Peyer's patch (tissue), 4 donors: Measurements from ENCODE around the gene CHST11. TPM values are rescaled to one million over a fixed set of nuclear protein-coding genes. Genes with fewer than 3 reads are reported as not detected.

Experiments
- DNase-seq, 3 donors: peaks; one replicate each; pipeline ENCODE4 v3.0.0-alpha.2; 2017 to 2019
- H3K27ac ChIP-seq, 4 donors: fragments of 200-600 bp; sonication (generic); one replicate each; pipeline ENCODE4 v1.5.1; 2016 to 2019
- H3K27me3 ChIP-seq, 2 donors: fragments of 200-600 bp; sonication (generic); one replicate each; pipeline ENCODE4 v1.5.1; 2019
- H3K36me3 ChIP-seq, 3 donors: fragments of 200-600 bp; sonication (generic); one replicate each; pipeline ENCODE4 v1.5.1; 2016 to 2019
- H3K4me1 ChIP-seq, 4 donors: fragments of 200-600 bp; sonication (generic); one replicate each; pipeline ENCODE4 v1.5.1; 2016 to 2019
- H3K4me3 ChIP-seq, 4 donors: fragments of 200-600 bp; sonication (generic); 1 replicate in 3 of 4; 2 replicates in 1 of 4; pipeline ENCODE4 v1.5.1; 2016 to 2019; ENCODE audit warnings: mild to moderate bottlenecking in 1 of 4
- H3K9me3 ChIP-seq, 4 donors: fragments of 200-600 bp; sonication (generic); one replicate each; pipeline ENCODE4 v1.5.1; 2016 to 2019; ENCODE audit warnings: mild to moderate bottlenecking in 1 of 4
- CTCF ChIP-seq, 6 experiments: fragments of 450-650 bp in 4 of 6; fragments of 200-600 bp in 2 of 6; sonication (generic) in 1 of 6; IDR thresholded peaks; one replicate each; pipeline ENCODE4 v1.5.1; 2017 to 2019; ENCODE audit warnings: antibody characterized with exemption in 6 of 6, mild to moderate bottlenecking in 3 of 6, moderate library complexity in 1 of 6
- POLR2A ChIP-seq, 2 donors: fragments of 450-650 bp; IDR thresholded peaks; one replicate each; pipeline ENCODE4 v1.5.1; 2017; ENCODE audit warnings: antibody characterized with exemption in 2 of 2, mild to moderate bottlenecking in 2 of 2, moderate library complexity in 2 of 2
- total RNA-seq, 4 donors: library from RNA; depleted of rRNA; stranded (reverse); fragments of >200 nt; gene quantifications; one replicate each; pipeline ENCODE4 v1.1.0, GENCODE V29; 2016

Gene CHST11
- total RNA-seq, 4 donors from 2014 or later: 9.9 to 119 (median 15.6) TPM

DNA sequence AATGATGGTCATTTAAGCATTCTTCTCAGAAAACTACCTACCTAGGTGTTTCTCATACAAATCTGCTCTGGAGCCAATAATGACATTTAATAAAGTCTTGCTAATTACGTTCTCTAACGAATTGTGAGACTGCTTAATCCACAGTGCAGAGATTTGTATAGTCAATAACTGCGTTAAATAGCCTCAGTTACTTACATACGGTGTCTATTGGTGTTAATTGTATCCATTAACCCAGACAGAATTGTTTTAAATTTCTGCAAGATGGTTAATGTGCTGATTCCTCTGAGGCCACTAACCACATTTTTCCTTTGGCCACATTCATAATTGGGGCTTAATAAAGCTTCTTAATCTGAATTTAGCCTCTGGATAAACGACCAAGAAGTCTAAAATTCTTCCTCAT is 329.6 kb downstream of the CHST11 start:
- H3K4me1 ChIP-seq: no peaks in the 10 kb centered on the region
- no peak for DNase-seq
- TF ChIP-seq POLR2A (IDR thresholded peaks at IDR 0.05) (no peak), CTCF (IDR thresholded peaks at IDR 0.05) (no peak)
- H3K36me3 ChIP-seq: no peaks in the 10 kb centered on the region
- no peak overlapping the region for H3K4me3 ChIP-seq
- no peaks in the 10 kb centered on the region for H3K27me3 ChIP-seq
- H3K9me3 ChIP-seq: no peaks in the 10 kb centered on the region
- no peak overlapping the region for H3K27ac ChIP-seq

- Histone ChIP-seq H3K4me3 (no peak overlapping the region), H3K4me1 (no peaks in the 10 kb centered on the region), H3K9me3 (no peaks in the 10 kb centered on the region), H3K27me3 (no peaks in the 10 kb centered on the region), H3K27ac (no peak overlapping the region), H3K36me3 (no peaks in the 10 kb centered on the region)
- no peak for DNase-seq
- no peak for TF ChIP-seq POLR2A (IDR thresholded peaks at IDR 0.05)
- no peak for TF ChIP-seq CTCF (IDR thresholded peaks at IDR 0.05)
These were observed 332.1 kb downstream of the CHST11 start for GRCh38 chr12:104788840-104789271.

DNA sequence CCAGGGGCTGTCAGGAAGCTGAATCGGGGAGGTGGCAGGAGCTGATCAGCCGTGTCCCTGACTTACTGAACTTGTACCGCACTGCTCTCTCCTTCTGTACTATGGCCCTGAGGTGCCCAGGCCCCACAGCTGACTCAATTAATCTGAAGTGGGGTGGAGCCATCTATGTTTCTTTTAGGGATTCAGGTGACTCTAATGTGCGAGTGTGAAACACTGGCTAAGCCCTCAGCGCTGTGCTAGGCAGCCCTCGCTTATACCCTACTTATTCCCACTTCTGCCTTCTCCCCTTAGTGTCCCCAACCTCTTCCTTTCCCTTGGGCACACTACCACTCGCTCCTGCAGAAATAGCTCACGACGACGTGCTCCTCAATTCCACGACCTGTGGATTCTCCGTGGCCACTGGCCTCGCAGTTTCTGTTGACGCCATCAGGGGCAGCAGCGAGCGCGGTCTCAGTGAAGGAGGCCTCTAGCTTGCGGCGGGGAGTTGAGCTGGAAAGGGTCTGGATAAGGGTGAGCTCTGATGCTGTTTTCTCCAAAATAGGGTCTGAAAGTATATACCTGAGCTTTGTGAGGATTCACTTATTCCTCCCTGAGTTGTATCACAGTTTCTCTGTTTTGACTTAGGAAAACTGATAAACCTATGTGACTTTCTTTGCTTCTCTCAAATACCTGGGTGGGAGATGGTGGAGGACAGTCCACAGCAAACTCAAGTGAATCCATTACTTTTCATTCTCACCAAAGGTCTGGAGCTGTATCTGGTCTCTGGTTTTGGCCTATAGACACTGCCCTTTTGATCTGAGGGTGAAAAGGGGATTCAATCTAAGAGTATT is 333.8 kb downstream of the CHST11 start:
- Histone ChIP-seq H3K36me3 (no peaks in the 10 kb centered on the region), H3K27ac (no peak overlapping the region), H3K9me3 (no peaks in the 10 kb centered on the region), H3K27me3 (no peaks in the 10 kb centered on the region), H3K4me3 (no peak overlapping the region), H3K4me1 (no peaks in the 10 kb centered on the region)
- TF ChIP-seq CTCF (IDR thresholded peaks at IDR 0.05): peak; percentile 16 to 66 (median 54)
- TF ChIP-seq POLR2A (IDR thresholded peaks at IDR 0.05): no peak
- DNase-seq: peak; percentile 30 to 65 (median 58)

GRCh38 chr12:104792570-104792969 is 335.8 kb downstream of the CHST11 start:
- H3K27me3 ChIP-seq: no peaks in the 10 kb centered on the region
- no peak overlapping the region for H3K27ac ChIP-seq
- no peaks in the 10 kb centered on the region for H3K9me3 ChIP-seq
- no peak for TF ChIP-seq CTCF (IDR thresholded peaks at IDR 0.05)
- TF ChIP-seq POLR2A (IDR thresholded peaks at IDR 0.05): no peak
- H3K4me1 ChIP-seq: no peaks in the 10 kb centered on the region
- no peak for DNase-seq
- no peak overlapping the region for H3K4me3 ChIP-seq
- H3K36me3 ChIP-seq: no peaks in the 10 kb centered on the region

DNA sequence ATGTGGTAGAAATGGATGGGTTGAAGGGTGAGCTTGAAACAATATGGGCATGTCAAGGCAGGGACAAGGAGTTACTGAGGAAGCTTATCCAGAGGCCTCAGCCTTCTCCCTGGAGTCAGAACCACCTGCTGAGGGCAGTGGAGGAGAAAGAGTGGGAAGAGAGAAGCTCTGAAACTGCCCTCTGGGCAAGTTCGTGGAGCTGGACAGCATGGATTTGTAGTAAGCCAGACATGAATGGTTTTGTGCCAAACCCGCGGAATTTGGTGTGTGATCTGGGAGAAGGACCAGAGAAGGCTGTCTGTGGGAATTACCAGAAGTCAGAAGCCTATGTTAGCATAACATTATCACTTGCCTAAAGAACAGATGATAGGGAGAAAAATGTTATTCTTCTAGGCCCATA is 336.5 kb downstream of the CHST11 start:
- Histone ChIP-seq H3K27ac (no peak overlapping the region), H3K36me3 (no peaks in the 10 kb centered on the region), H3K4me3 (no peak overlapping the region), H3K27me3 (no peaks in the 10 kb centered on the region), H3K9me3 (no peaks in the 10 kb centered on the region), H3K4me1 (no peaks in the 10 kb centered on the region)
- DNase-seq: no peak
- TF ChIP-seq CTCF (IDR thresholded peaks at IDR 0.05) (no peak), POLR2A (IDR thresholded peaks at IDR 0.05) (no peak)
